Measurements from ENCODE around the gene C9orf152. TPM values are rescaled to one million over a fixed set of nuclear protein-coding genes. Genes with fewer than 3 reads are reported as not detected.
"Not testable (repeated sequence)": the region's sequence is repeated elsewhere in the genome, so short reads cannot be mapped to it uniquely, and the experiment has no call there.

The C9orf152 gene
- polyA plus RNA-seq, 1 donor from 2014 or later: not detected

DNA sequence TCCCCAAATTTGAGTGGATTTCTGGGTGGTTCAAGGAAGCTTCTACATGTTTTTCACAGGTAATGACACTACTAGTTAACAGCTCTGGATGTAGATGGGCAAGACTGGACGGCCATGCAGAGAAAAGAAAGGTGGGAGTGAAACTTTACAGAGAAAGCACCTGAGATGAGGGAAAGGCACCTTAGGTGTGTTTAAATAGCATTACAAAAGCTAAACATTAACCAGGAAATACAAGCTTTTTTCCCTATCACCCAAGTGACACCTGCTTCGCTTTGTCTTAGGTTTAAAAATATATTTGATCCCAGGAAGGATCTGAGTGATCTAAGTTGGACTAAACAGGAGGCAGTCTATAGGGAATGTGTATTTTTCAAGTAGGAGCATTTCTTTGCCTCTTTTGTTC, 8.3 kb downstream of the C9orf152 start:
- TF ChIP-seq EZH2 (IDR thresholded peaks at IDR 0.05; ENCODE audit: borderline replicate concordance, insufficient read depth, low read length, poor library complexity, severe bottlenecking): no peak
- no peak for TF ChIP-seq CTCF (IDR thresholded peaks at IDR 0.05; ENCODE audit: poor library complexity, severe bottlenecking)
- TF ChIP-seq RAD21 (conservative IDR thresholded peaks at IDR 0.05): no peak
- TF ChIP-seq SMC3 (conservative IDR thresholded peaks at IDR 0.05; ENCODE audit: poor library complexity): no peak
- no peak for TF ChIP-seq POLR2AphosphoS5 (IDR thresholded peaks at IDR 0.05)
- TF ChIP-seq MXI1 (conservative IDR thresholded peaks at IDR 0.05; ENCODE audit: poor library complexity, severe bottlenecking): no peak
- TF ChIP-seq TAF1 (IDR thresholded peaks at IDR 0.05; ENCODE audit: low read depth): no peak
- no peak for TF ChIP-seq EP300 (conservative IDR thresholded peaks at IDR 0.05; ENCODE audit: poor library complexity, severe bottlenecking)
- H4K20me1 ChIP-seq (ENCODE audit: insufficient read depth): no peaks in the 10 kb centered on the region

GRCh38 chr9:110198357-110198756, 9.6 kb downstream of the C9orf152 start:
- no peak overlapping the region for H3K4me2 ChIP-seq (ENCODE audit: low read length)
- no peak overlapping the region for H3K9ac ChIP-seq (ENCODE audit: low read length)
- no peak overlapping the region for H2AFZ ChIP-seq (ENCODE audit: low read depth, low read length)
- H3K9me2 ChIP-seq (ENCODE audit: insufficient read depth, low read length): no peaks in the 10 kb centered on the region
- H3F3A ChIP-seq (ENCODE audit: insufficient read depth, low read length, poor library complexity, severe bottlenecking): no peaks in the 10 kb centered on the region
- no peak overlapping the region for H3K4me3 ChIP-seq (ENCODE audit: low read length)
- H3K27ac ChIP-seq (ENCODE audit: low read length): no peak overlapping the region
- TF ChIP-seq SMC3 (conservative IDR thresholded peaks at IDR 0.05; ENCODE audit: poor library complexity) (no peak), MXI1 (conservative IDR thresholded peaks at IDR 0.05; ENCODE audit: poor library complexity, severe bottlenecking) (no peak)
- no peaks in the 10 kb centered on the region for H3K36me3 ChIP-seq (ENCODE audit: insufficient read depth, low read length)
- no peaks in the 10 kb centered on the region for H4K20me1 ChIP-seq (ENCODE audit: insufficient read depth)
- H3K9me3 ChIP-seq (ENCODE audit: low read length): no peaks in the 10 kb centered on the region
- H3K79me2 ChIP-seq (replicated peaks; ENCODE audit: insufficient read depth, low read length): no peaks in the 10 kb centered on the region
- H3K27me3 ChIP-seq (ENCODE audit: insufficient read depth, low read depth, low read length): no peaks in the 10 kb centered on the region

More for the DNA sequence above, 8.3 kb downstream of the C9orf152 start:
- Histone ChIP-seq H3K27ac (ENCODE audit: low read length) (no peak overlapping the region), H3K4me2 (ENCODE audit: low read length) (no peak overlapping the region), H2AFZ (ENCODE audit: low read depth, low read length) (no peak overlapping the region), H3K36me3 (ENCODE audit: insufficient read depth, low read length) (no peaks in the 10 kb centered on the region), H3K9me3 (ENCODE audit: low read length) (no peaks in the 10 kb centered on the region), H3K9me2 (ENCODE audit: insufficient read depth, low read length) (no peaks in the 10 kb centered on the region), H3K4me3 (ENCODE audit: low read length) (no peak overlapping the region), H3F3A (ENCODE audit: insufficient read depth, low read length, poor library complexity, severe bottlenecking) (no peaks in the 10 kb centered on the region), H3K9ac (ENCODE audit: low read length) (no peak overlapping the region), H3K27me3 (ENCODE audit: insufficient read depth, low read depth, low read length) (no peaks in the 10 kb centered on the region), H3K79me2 (replicated peaks; ENCODE audit: insufficient read depth, low read length) (no peaks in the 10 kb centered on the region)

GRCh38 chr9:110197330-110198187, 10.4 kb downstream of the C9orf152 start:
- Histone ChIP-seq H3K4me3 (ENCODE audit: low read length) (no peak overlapping the region), H3K4me2 (ENCODE audit: low read length) (no peak overlapping the region), H3F3A (ENCODE audit: insufficient read depth, low read length, poor library complexity, severe bottlenecking) (no peaks in the 10 kb centered on the region), H3K27me3 (ENCODE audit: insufficient read depth, low read depth, low read length) (no peaks in the 10 kb centered on the region), H4K20me1 (ENCODE audit: insufficient read depth) (no peaks in the 10 kb centered on the region), H3K9me2 (ENCODE audit: insufficient read depth, low read length) (no peaks in the 10 kb centered on the region), H3K36me3 (ENCODE audit: insufficient read depth, low read length) (no peaks in the 10 kb centered on the region), H3K9ac (ENCODE audit: low read length) (no peak overlapping the region), H3K79me2 (replicated peaks; ENCODE audit: insufficient read depth, low read length) (no peaks in the 10 kb centered on the region), H3K9me3 (ENCODE audit: low read length) (no peaks in the 10 kb centered on the region), H3K27ac (ENCODE audit: low read length) (no peak overlapping the region), H2AFZ (ENCODE audit: low read depth, low read length) (no peak overlapping the region)
- TF ChIP-seq POLR2AphosphoS5 (IDR thresholded peaks at IDR 0.05): no peak
- no peak for TF ChIP-seq CTCF (IDR thresholded peaks at IDR 0.05; ENCODE audit: poor library complexity, severe bottlenecking)
- TF ChIP-seq REST (IDR thresholded peaks at IDR 0.05; ENCODE audit: borderline replicate concordance): no peak
- no peak for TF ChIP-seq RAD21 (conservative IDR thresholded peaks at IDR 0.05)
- no peak for TF ChIP-seq EP300 (conservative IDR thresholded peaks at IDR 0.05; ENCODE audit: poor library complexity, severe bottlenecking)
- no peak for TF ChIP-seq SMC3 (conservative IDR thresholded peaks at IDR 0.05; ENCODE audit: poor library complexity)
- TF ChIP-seq MXI1 (conservative IDR thresholded peaks at IDR 0.05; ENCODE audit: poor library complexity, severe bottlenecking): no peak
- no peak for TF ChIP-seq TAF1 (IDR thresholded peaks at IDR 0.05; ENCODE audit: low read depth)

DNA sequence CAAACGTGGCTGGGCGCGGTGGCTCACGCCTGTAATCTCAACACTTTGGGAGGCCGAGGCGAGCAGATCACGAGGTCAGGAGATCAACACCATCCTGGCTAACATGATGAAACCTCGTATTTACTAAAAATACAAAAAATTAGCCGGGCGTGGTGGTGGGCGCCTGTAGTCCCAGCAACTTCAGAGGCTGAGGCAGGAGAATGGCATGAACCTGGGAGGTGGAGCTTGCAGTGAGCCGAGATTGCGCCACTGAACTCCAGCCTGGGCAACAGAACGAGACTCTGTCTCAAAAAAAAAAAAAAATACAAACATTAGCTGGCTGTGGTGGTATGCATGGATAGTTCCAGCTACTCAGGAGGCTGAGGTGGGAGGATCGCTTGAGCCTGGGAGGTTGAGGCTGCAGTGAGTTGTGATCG, 11.9 kb downstream of the C9orf152 start:
- not testable (repeated sequence) for H4K20me1 ChIP-seq (ENCODE audit: insufficient read depth); H3K79me2 ChIP-seq (replicated peaks; ENCODE audit: insufficient read depth, low read length); H2AFZ ChIP-seq (ENCODE audit: low read depth, low read length); H3K4me2 ChIP-seq (ENCODE audit: low read length); H3K4me3 ChIP-seq (ENCODE audit: low read length); H3K9me2 ChIP-seq (ENCODE audit: insufficient read depth, low read length); H3K36me3 ChIP-seq (ENCODE audit: insufficient read depth, low read length); H3K9me3 ChIP-seq (ENCODE audit: low read length); H3K27me3 ChIP-seq (ENCODE audit: insufficient read depth, low read depth, low read length); H3K27ac ChIP-seq (ENCODE audit: low read length); H3K9ac ChIP-seq (ENCODE audit: low read length); H3F3A ChIP-seq (ENCODE audit: insufficient read depth, low read length, poor library complexity, severe bottlenecking)
